GM18498 (cell line): ENCODE results near the gene MFSD11.
"Not testable (repeated sequence)": the region's sequence is repeated elsewhere in the genome, so short reads cannot be mapped to it uniquely, and the experiment has no call there.

Source experiments
- ATAC-seq: cut with Tn5 transposase; IDR thresholded peaks from one replicate; pipeline ENCODE4 v1.9.1; 2021; ENCODE audit warnings: mild to moderate bottlenecking, moderate library complexity; ENCODE audit not compliant: unreplicated experiment

The MFSD11 gene

GRCh38 chr17:76707985-76708807 lies 29.7 kb upstream of the MFSD11 start:
- ATAC-seq: no peak

DNA sequence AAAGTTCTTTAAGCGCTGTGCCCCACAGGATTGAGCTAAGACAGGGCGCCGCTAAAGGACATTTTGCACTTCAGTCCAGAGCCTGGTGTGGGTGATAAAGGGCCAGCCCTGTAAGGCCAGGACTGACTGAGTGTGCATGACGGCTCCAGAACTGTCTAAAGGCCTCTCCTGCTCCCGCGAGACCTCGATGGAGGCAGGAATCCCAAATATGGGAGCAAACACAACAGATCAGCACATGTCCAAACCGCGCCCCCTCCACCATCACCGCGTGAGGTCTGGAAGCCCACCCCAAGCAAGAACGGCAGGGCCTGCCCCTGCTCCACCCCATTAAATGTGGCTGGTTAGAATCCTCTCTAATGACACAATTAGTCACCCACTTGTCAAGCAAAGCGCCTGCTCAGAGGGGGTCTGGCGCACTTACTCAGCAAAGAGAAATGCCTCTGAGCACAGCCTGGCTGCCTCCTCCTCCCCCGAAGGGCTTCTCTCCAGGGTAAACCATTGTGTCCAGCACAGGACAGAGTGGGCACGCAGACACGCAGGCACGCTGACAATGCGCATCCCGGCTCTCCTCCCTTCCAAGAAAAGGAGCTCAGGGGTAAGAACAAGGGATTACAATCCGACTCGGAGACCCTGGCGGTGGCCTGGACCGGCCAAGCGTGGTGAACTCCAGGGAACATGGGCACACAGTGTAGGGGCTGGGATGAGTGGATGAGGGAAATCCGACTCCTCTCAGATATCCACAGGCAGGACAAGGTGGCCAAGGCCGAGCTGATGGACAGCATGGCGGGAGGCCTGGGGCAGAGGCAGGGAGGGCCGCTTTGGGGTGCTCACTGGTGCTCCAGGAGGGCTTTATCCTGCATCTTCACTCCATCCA lies 28.6 kb upstream of the MFSD11 start:
- no peak for ATAC-seq

DNA sequence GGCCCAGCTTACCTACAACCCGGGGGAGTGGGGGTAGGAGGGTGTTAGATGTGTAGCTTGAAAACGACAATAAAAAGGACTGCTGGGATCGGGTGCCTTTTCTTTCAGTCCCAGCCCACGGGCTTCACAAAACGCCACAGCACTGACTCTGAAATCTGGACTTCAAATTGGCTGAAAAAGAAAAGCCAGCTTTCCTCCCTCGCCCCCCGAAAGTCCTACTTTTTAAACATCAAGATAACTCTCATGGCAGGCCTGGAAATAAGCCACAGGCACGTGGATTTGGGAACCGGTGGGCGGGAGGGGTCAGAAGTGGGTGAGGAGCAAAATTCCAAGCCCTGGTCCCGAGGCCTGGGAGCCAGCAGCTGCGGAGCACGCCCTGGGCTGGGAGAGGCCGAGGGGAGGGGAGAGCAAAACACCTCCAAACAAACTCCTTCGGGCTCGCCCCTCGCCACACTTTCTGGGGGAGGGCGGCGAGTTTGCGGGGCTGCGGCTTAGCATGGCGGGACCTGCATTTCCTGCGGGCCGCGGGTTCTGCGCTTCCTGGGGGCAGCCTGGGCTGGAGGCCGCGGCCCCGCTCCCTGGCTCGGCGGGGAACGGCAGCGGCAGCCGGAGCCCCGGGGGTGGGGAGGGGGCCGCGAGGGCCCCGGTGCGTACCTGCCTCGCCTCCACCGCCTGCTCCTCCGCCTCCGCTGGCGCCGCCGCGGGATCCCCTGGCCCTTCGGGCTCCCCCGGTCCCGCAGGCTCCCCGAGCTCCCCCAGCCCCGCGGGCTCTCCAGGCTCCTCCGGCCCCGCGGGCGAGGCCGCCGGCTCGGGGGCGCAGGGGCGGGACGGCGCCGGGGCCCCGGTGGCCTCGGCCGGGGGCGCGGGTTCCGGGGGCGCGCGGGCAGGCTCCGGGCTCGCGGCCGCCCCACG lies 27.7 kb upstream of the MFSD11 start:
- ATAC-seq: peak; percentile 40

GRCh38 chr17:76710863-76711611 lies 26.9 kb upstream of the MFSD11 start, which contains the start of gene MXRA7:
Gene MXRA7, minus strand, starts transcription at chr17:76710965. Its CDS starts 19 bp downstream, at chr17:76710946.
- peak; percentile 77 for ATAC-seq

- ATAC-seq: not testable (repeated sequence)
Measured at GRCh38 chr17:76712321-76712720, 25.6 kb upstream of the MFSD11 start.

- no peak for ATAC-seq
Measured at GRCh38 chr17:76713765-76714164, 24.2 kb upstream of the MFSD11 start.

DNA sequence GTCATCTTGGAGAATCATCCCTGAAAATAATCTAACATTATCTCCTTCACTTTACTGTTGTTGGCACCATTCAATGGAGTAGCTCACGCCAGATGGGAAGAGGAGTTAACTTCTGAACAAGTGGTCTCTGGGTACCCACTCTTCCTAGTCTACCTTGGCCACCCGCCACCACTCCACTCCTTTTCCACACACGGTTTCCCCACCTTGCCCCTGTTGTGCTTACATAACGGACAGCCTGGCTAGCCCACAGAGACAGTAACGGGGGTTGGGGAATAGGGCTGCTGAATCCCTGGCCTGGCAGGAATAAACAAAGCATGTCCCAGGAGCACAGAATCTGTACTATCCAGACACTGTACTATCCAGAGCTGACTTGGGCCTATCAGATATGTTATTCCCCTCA lies 23.6 kb upstream of the MFSD11 start:
- no peak for ATAC-seq

DNA sequence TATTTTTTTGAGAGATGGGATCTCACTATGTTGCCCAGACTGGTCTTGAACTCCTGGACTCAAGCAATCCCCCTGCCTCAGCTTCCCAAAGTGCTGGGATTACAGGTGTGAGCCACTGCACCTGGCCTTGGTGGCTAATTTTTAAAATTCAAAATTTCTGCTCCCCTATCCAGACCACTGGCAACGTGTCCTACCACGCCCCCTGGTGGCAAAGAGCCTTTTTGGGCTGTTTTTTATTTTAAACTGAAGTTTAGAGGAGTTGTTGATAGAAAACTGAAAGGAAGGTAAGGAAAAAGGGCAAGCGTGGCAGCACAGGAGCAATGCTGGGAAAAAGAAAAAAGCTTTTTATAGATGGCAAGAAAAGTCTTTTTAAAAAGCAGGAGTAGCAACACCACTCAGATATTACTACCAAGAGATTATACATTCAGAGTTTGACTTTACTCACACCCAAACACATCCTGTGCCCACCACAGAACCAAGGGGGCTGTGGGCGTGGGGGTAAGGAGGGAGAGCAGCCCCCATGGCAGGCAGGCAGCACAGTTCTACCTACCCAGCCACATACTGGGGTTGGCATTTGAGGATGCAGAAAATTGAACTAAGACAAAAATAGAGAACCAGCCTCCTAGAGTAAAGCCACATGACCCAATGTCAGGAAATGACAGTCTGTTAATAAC lies 23.0 kb upstream of the MFSD11 start:
- no peak for ATAC-seq

- no peak for ATAC-seq
Measured at GRCh38 chr17:76715496-76715830, 22.5 kb upstream of the MFSD11 start.

DNA sequence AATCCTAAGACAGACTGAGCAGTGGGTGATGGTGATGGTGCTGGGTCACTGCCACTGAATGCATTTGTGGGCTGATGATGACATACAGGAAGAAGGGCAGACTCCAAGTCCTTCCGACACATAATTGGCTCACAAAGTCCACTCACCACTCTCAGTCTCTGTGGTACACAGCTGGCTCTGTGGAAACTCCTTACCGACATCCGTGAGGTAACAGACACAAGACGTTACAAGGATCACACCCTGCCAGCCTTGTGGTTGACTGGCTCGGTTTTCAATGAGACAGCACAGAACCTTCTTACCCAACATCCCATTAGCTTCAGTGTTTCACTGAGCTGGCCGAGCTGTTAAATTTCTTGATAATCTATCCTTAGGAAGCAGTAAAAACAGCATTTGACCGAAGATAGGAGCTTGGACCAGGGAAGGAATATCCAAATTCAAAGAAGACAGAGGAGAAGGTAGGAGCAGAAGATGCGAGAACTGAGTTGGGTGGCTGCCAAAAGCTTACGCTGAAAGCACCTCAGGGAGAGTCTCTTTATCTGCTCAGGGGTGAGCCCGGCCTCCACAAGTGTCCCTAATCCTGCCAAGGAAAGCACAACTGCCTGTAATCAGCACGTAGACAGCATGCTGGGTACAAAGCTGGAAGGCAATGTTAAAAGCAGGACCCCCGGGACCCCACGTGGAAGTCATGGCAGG lies 21.6 kb upstream of the MFSD11 start:
- no peak for ATAC-seq

- ATAC-seq: no peak
Measured at GRCh38 chr17:76716839-76717215, 21.1 kb upstream of the MFSD11 start.

GRCh38 chr17:76718516-76718915 lies 19.4 kb upstream of the MFSD11 start:
- no peak for ATAC-seq

- no peak for ATAC-seq
Measured at GRCh38 chr17:76720211-76720610, 17.7 kb upstream of the MFSD11 start.

DNA sequence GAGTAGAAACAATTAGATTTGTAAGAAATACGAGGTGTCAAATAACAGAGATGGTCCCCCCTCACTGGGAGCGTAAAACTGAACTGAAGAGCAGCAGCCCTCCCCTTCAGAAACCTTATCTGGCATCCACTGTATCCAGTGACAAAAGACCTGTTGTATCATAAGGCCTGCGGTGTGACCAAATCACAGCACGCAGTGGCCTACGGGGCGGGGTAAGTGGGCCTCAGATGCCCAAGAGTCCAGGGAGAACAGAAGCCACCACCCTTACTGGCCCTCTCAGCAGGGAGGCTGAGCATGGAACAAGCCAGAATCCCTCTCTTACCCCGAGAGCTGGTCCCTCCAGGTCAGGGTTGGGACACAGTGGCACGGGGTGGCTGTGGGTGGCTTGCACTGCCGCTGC lies 17.0 kb upstream of the MFSD11 start:
- ATAC-seq: no peak

GRCh38 chr17:76721463-76721862 lies 16.5 kb upstream of the MFSD11 start:
- no peak for ATAC-seq

- ATAC-seq: no peak
Measured at GRCh38 chr17:76722279-76722678, 15.6 kb upstream of the MFSD11 start.

DNA sequence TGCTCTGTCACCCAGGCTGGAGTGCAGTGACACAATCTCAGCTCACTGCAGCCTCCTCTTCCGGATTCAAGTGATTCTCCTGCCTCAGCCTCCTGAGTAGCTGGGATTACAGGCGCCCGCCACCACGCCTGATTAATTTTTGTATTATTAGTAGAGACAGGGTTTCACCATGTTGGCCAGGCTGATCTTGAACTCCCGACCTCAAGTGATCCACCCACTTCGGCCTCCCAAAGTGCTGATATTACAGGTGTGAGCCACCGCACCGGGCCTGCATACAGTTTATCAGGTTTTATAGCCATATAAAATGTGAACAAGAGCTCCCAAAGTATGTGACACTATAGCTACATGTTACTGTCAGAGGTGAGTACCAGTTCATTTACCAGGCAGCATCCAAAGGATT lies 14.9 kb upstream of the MFSD11 start:
- ATAC-seq: not testable (repeated sequence)

DNA sequence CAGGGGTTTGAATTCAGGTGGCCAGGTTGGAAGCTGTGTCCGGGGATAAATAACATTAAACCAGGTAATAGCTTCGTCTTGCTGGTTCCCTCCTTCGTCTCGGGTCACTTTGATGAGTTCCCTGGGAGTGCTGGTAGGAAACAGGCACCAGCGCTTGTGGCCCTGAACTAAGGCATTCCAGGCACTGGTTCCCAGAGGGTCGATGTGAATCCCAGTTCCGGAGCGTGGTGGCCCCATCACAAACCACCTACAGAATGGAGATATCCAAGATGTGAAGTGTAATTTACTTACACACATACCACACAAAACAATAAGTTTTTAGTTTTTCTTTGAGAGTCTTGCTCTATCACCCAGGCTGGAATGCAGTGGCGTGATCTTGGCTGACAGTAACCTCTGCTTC lies 14.1 kb upstream of the MFSD11 start:
- ATAC-seq: no peak

DNA sequence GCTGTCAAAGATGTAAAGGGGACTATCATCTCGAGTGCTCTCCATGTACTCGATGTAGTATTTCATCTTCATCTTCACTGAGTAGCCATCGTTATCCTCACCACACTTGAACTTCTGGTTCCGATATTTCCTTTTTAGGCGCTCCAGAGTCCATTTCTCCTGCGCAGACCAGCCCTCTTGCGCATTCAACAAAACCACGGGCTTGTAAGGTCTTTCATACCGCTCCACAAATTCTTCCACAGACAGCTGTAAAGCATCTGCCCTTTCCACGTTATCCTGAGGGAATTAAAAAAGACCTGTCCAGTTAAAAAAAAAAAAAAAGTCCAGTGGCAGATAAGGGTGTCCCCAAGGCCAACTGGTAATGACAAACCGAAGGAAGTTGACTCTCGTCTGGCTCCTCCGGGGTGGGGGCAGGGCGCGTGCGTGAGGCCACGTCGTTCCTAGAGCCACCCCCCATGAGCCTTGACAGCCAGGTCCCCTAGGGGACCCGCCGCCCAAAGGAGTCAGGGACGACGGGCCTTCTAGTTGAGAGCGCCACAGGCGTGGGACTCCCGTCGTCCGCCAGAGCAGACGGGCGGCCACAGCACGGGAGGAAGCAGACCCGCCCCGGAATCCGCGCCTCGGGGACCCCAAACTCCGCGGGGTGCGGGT lies 12.2 kb upstream of the MFSD11 start:
- ATAC-seq: peak; percentile 26
